KBM-7 (cell line): ENCODE measurements around the gene ATF3.

Experiments used
- DNase-seq: peaks from one replicate; pipeline ENCODE4 v3.0.0-alpha.2; 2015
- in situ Hi-C: fragments of 300-500 bp; cut with MboI; formaldehyde crosslinking; loops from 2 replicates; pipeline ENCODE4 v1.14.3; 2020; ENCODE audit warnings: low sequenced_read_pairs, low pct_unique_long_range_greater_than_20kb, mixed read lengths

The ATF3 gene

GRCh38 chr1:212665241-212666115, 56.9 kb downstream of the ATF3 start:
- in situ Hi-C loops, result no loop called here
- DNase-seq, result peak; percentile 89

- in situ Hi-C loops, result no loop called here
- no peak for DNase-seq
Observed at GRCh38 chr1:212666116-212666775, 57.7 kb downstream of the ATF3 start.

- no peak for DNase-seq
- in situ Hi-C loops, result no loop called here
Observed at GRCh38 chr1:212667223-212668139, 58.9 kb downstream of the ATF3 start.

- no peak for DNase-seq
- in situ Hi-C loops, result no loop called here
Observed at GRCh38 chr1:212668477-212668876, 59.9 kb downstream of the ATF3 start.

DNA sequence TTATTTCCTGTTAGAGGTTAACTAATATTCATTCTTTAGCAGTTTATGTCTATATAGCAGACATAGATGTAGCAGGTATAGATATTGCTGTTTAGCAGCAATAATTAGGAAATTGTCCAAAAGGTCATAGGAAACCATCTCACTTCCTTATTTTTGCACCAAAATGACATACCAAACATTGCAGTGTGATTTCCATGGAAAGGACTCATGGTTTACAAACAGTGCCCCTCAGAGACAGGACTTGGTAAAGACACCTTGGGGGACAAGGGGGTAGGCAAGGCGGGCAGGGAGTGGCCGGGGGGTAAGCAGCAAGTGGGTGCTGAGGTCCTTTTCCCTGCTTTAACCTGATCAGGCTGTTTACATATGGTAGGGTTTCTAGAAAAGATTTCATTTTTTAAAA, 60.5 kb downstream of the ATF3 start:
- in situ Hi-C loops, result no loop called here
- DNase-seq, result peak; percentile 64

DNA sequence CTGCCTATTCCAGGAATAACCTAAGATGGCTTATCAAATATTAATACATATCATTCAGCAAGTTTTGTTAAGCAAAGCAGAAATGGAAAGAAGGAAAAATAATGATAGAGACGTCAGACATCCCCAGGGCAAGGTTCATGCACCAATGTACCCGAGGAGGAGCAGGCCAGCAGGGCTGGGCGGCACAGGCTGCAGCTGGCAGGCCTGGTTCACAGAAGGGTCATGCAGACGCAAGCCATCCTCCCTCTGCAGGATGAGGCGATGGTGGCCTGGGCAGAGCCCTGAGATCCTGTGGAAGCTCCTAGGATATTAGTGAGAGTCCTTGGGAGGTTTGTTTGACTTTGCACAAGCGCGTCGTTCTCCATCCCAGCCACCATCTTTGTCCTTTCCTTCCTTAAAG, 61.0 kb downstream of the ATF3 start:
- in situ Hi-C loops, result no loop called here
- DNase-seq, result no peak

DNA sequence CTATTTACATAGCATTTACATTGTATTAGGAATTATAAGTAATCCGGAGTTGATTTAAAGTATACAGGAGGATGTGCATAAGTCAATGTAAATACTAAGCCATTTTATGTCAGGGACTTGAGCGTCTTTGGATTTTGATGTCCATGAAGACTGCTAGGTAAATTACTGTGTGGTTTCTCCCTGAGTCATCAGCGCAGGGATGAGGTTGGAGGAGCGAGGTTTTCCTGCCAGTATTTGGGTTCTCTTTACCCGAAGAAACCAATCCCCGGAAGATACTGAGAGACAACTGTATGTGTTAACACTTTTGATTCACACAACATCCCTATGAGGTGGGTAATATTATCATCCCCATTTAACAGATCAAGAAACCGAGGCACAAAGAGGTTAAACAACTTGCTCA, 61.7 kb downstream of the ATF3 start:
- in situ Hi-C loops, result no loop called here
- DNase-seq, result no peak
